HL-60/S4 (cell line): ENCODE results near the gene HLA-DPB1.
"Not testable (repeated sequence)": the region's sequence is repeated elsewhere in the genome, so short reads cannot be mapped to it uniquely, and the experiment has no call there.

Source experiments
- in situ Hi-C: fragments of 300-500 bp; cut with MboI; formaldehyde crosslinking; loops from 2 replicates; pipeline ENCODE4 v1.14.3; 2022; ENCODE audit warnings: low sequenced_read_pairs

HLA-DPB1 gene

DNA sequence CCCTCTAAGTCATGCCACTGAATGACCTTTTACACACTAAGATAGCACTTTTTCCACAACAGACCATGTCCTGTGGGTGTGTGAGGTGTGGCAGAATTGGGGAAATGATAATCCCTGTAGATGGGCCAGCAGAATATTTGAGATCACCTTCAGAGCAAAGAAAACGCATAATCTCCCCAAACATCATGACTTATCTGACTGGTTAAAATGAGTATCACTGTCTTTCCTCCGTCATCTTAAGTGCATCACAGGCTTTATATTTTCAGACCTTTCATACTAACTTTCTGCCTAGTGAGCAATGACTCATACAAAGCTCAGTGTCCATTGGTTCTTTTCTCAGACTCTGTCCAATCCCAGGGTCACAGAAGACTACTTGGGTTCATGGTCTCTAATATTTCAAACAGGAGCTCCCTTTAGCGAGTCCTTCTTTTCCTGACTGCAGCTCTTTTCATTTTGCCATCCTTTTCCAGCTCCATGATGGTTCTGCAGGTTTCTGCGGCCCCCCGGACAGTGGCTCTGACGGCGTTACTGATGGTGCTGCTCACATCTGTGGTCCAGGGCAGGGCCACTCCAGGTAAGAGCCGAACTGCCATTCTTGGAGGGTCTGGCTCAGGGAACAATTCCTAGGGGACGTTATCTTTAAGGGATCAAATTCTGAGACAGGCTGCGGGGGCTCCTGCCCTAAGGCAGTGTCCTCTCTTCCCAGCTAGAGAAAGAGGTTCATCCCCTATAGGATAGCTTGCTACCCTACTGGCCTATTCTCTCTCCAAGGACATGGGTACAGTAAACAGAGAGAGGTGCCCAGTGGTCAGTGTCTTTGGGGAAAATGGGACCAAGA lies at the start of gene HLA-DPB1:
TSS of gene HLA-DPB1 (plus strand) at position 423 of the 838 bp plus-strand sequence. CDS start at position 475, 52 bp downstream.
- in situ Hi-C loops, result no loop called here

DNA sequence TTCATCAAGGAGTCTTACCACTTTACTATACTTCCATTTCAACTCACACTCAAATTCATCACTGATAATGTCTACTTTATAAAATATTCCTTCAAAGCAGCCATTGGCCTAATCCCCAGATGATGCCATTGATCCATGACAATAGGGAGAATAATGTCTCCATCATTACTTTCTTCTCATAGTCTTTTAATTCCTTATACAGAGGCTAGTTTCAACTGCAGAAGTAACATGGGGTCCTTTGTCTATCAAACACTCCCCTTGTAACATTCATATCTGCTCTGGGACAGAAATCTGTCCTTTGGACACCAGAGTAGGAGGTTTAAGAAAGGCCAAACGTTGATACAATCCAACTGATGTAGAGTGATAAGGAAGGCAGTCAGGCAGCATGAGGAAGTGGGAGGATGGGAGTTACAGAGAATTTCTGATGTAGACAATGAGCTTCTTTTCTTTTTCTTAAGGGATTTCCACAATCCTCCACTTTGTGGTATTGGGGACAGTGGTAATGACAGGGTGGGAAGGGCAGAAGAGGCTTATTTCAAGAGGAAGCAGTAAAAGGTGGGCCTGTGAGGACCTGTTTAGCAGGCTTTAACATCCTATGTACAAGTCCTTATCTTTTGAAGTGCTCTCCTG lies 47.5 kb upstream of the HLA-DPB1 start:
- in situ Hi-C loops, result no loop called here

DNA sequence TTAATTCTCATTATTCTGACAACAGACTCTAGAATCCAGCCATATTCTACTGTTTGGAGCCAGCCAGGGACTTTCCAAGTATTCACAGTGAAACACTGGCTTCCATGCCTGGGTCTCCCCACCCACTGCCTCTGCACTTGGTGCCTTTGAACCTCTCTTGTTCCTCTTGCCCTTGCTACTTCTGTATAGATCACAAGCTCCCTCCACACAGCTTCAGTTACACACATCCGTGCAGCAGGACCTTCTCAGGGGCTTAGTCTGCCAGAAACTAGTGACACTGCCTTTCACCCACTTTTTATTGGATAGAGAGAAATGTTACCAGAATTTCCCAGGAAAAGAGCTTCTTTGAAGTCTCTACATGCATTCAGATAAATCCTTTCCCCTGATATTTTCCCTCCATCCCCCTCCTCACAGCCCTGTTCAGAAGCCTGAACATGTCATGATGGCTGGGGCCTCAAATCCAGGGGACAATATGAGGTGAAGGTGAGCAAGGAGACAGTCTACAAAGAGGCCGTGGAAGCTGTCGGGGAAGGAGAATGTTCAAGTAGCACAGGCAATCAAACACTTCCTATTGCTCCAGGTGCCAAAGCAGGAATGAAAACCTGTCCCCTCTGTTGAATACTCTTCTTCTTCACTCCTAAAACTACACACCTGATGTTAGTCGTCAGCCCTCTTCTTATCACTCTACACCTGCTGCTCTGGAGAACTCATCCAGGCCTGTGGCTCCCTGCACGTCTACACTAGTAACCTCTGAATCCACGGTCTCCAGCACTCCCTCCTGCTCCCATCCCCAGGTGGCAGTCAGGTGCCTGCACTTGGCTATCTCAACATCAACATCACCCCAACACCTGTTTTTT lies 46.2 kb upstream of the HLA-DPB1 start:
- in situ Hi-C loops, result no loop called here

DNA sequence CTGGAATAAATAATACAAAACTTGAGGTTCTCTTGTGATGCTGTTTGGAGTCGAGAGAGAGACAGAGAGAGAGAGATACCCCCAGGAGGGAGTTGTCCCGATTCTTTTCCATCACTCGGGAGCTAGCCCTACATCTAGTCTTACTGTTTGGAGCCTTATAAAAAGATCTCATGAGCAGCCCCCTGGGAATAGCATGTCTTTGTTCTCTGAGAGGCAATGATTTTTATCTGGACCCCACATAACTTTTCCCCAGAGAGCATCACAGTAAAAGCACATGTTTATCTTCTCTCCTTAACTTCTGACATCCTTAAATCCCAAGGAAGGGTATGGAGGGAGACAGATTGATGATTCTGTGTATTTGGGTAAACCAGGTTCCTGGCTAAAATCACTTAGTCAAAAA lies 45.5 kb upstream of the HLA-DPB1 start:
- in situ Hi-C loops, result no loop called here

DNA sequence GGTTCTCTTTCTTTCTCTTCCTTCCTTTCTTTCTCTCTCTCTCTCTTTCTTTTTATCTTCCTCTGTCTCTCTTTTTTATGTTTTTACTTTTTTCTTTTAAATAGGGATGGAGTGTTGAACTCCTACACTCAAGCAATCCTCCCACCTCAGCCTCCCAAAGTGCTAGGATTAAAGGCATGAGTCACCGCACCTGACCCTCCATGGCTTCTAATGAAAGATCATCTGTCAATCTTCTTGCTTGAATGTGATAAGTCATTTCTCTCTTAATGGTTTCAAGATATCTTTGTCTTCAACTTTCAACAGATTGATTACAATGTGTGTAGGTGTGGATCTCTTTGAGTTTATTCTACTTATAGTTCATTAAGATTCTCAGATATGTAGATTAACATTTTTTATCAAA lies 41.2 kb upstream of the HLA-DPB1 start:
- in situ Hi-C loops, result no loop called here

DNA sequence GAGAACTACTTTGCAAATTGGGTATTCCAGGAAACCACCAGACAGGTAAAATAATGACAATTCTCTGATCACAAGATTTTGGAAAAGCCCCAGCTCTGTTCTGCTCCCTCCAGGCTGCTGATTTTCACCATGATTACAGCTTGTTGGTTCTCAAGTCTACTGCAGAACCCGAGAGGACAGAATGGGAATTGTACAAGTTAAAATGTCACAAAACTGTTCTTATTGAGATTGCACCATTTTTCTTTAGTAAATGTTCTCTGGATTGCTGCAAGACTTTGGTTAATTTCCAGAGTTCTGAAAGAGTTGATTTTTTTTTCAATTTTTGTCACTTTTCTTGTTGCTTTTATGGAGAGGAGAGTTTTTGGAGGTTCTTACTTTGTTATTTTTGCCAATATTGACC lies 39.3 kb upstream of the HLA-DPB1 start:
- in situ Hi-C loops, result no loop called here

DNA sequence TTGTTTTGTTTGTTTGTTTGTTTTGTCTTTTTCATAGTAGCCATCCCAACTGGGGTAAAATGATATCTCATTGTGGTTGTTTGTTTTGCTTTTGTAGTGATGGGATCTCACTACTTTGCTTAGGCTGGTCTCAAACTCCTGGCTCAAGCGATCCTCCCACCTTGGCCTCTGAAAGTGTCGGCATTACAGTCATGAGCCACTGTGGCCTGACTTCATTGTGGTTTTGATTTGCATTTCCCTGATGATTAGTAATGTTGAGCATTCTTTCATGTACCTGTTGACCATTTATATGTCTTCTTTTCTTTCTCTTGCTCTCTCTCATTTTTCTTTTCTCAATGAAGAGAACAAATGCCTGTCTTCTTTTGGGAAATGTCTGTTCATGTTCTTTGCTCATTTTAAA lies 35.6 kb upstream of the HLA-DPB1 start:
- in situ Hi-C loops, result no loop called here

DNA sequence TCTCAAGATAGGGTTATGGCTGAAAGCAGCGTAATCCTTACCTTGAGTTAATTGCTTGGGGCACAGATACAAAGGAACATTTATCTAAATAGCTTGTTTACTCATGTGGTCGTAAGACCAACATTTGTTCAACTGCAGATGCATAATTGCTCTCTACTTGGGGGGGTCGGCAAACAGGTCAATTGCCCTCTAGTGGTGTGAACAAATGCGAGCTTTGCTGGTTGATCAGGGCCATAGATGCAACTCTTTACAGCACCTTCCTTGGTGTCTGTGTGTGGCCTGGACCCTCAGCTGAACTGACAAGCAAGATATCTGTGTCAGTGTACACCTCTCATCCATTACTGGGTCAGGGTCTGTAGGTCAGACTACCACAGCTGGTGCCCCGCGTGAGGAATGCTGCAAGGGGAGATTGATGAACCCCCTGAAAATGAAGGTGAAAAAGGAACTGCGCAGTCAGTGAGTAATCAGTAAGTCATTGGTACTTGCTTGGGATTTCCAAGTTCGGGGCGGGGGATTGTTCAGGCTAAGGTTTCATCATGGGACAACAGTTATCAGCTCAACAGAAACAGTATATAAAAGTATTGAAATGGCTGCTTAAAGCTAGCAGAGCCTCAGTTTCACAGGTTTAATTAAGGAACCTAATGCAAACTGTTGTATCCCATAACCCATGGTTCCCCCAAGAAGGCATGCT lies 26.3 kb upstream of the HLA-DPB1 start:
- in situ Hi-C loops, result no loop called here

DNA sequence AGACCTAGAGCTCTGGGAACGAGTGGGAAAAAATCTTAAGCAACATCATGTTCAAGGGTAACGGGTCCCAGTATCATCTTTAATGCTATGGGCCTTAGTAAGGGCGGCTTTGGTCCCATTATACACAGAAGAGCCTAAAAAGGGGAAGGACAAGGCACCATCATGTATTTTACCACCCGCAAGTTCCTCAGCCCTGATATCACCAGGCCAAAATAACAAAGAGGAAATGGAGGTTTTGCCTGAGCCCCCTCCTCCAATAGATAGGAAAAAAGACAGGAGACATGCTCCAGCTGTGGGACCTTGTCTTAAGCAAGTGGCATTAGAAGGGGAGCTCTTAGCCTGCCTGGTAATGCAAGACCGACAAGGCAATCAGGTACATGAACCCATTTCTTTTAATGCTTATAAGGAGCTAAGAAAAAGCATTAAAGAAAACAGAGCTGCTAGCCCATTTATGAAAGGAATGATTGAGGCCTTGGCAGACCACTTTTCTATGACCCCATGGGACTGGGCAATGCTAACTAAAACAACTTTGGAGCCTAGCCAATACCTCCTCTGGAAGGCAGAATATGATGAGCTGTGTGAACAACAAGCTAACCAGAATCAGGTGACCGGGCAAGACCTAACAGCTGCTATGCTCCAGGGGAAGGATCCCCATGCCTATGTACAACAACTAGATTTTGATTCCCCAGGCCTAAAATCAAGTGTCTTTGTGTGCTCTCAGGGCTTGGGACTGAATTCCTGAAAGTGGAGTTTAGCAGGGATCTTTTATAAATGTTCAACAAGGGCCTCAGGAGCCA lies 25.6 kb upstream of the HLA-DPB1 start:
- in situ Hi-C loops, result no loop called here

DNA sequence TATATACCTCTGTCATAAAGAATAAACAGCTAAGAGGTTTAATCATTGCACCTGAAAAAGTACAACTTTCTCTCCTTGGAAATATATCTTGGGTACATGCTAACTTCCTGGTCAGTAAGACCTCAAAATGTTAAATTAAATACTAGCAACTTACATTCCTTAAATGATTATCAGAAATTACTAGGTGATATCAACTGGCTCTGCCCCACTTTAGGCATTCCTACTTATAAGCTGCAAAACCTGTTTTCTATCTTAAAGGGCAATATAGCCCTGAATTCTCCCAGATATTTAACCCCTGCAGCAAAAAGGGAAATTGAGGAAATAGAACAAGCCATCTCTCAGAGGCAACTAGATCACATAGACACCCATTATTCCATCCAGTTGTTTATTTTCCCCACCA lies 23.2 kb upstream of the HLA-DPB1 start:
- in situ Hi-C loops, result no loop called here

DNA sequence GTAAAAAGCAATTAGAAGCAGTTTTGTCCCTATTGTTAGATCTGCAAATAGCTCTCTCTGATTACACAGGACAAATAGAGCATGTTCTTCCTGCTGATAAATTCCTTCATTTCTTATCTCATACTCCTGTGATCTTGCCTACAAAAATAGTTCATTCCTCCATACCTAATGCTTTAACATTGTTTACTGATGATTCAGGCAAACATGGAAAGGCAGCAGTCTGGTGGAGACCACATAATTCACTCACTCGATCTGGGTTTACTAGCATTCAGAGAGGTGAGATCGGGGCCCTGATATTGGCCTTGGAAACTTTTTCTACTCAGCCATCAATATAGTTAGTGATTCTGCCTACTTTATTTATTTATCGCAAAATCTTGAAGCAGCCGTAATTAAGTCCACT lies 22.6 kb upstream of the HLA-DPB1 start:
- in situ Hi-C loops, result no loop called here

DNA sequence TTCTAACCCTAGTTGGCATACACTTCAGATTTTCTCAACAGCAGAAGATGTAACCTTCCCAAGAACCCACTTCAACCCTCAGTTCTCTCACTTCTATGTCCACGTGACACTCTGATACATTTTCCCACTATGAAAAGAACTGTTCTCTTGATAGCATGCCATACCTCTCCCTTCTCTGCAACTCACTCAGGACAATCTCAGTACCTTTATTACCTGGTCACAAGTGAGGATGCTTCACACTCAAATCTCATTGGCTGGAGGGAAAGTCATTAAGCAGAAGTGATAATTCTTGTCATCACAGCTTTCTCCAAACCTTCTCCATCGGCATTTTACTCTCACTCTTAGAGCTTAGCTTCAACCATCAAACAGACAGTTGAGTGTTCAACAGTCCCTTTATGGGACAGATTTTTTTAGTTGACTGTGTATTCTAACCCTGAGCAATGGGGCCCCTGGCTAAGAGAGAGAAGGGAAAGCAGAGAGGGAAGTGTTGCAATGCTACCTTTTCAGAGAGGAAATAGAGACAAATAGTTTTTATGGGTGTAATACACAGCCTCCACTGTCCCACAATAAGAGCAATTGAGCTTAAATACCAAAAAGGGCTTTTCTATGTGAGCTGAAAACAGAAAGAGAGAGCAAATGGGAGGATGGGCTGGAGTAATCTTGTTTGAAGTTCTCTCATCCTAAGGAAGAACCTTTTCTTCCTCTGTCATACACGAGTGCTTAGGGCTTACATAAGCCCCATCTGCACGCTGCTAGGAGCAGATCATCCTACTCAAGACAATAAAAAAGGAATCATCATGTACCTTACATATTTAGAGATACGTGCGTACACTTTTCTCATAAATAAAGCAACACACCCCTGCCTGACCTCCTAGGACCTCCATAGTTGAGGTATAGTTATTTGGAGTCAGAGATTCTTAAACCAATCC lies 18.3 kb upstream of the HLA-DPB1 start:
- in situ Hi-C loops, result no loop called here

DNA sequence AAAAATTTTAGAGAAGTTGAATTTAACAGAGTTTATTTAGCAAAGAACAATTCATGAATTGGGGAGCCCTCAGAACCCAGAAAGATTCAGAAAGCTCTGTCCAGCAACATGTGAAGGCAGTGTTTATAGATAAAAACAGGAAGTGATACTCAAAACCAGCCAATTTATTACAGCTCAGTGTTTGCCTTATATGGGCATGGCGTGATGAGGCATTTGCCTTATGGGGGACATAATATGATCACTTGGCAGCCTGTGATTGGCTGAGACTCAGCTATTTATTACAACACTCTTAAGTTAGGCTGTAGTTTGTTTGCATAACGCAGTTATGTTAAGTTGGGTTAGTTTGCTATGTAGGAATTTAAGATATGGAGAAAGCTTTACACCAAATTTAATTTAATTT lies 13.8 kb upstream of the HLA-DPB1 start:
- in situ Hi-C loops, result no loop called here

DNA sequence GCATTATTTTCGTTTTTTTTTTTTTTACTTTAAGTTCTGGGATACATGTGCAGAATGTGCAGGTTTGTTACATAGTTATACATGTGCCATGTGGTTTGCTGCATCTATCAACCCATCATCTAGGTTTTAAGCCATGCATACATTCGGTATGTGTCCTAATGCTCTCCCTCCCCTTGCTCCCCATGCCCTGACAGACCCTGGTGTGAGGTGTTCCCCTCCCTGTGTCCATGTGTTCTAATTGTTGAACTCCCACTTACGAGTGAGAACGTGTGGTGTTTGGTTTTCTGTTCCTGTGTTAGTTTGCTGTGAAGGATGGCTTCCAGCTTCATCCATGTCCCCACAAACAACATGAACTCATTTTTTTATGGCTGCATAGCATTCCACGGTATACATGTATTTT lies 12.4 kb upstream of the HLA-DPB1 start:
- in situ Hi-C loops, result not testable (repeated sequence)

DNA sequence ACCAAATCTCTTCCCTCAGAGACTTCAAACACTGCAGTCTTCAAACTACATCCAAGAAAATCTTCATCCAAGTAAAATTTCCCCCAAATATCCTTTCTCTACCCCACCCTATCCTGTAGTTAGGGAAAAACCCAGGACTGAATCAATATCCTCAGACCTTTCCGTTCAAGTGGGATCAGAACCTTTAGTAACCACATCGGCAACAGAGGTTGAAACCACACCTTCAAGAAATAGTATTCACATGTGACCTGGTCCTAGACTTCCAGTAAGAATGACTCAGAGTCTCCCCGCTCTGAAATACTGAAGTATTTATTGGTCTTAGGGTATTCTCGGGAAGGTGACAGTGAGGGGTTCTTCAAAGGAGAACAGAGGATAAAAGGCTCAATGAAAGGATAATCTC lies 11.1 kb upstream of the HLA-DPB1 start:
- in situ Hi-C loops, result no loop called here

DNA sequence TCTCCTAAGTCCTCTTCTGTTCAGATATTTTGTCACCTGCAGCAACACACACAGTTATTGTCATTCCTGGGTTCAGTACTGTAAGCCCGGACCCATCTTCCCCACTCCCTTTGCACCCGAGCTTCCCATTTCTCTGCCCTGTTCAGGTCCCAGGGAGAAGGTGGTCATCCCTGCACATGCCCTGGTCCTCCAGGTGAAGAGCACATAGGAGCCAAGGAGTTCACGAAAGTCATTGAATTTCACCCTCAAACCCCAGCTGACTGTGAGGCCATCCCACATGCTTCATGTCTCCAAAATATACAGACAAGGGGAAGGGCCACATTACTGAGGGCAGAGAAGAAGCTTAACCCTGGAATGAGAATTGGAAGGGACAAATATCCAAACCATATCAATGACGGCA lies 10.5 kb upstream of the HLA-DPB1 start:
- in situ Hi-C loops, result no loop called here

DNA sequence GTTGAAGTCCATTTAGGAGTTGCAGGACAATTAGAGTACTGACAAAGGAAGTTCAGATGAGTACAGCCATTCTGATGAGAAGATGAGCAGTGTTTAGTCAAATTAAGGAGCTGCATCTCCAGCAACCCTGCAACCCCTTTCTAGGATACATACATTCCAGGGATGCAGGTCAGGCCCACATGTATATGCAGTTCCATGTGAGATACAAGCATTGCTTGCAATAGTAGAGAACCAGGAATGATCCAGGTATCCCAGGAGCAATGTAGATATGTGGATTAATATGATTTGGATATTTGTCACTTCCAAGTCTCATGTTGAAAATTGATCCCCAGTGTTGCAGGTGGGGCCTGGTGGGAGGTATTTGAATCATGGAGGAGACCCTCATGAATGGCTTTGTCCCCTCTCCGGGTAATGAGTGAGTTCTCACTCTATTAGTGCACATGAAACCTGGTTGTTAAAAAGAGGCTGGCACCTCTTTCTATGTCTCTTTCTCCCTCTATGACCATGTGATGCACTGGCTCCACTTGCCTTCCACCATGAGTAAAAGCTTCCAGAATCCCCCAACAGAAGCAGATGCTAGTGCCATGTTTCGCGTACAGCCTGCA lies 8.8 kb upstream of the HLA-DPB1 start:
- in situ Hi-C loops, result no loop called here

DNA sequence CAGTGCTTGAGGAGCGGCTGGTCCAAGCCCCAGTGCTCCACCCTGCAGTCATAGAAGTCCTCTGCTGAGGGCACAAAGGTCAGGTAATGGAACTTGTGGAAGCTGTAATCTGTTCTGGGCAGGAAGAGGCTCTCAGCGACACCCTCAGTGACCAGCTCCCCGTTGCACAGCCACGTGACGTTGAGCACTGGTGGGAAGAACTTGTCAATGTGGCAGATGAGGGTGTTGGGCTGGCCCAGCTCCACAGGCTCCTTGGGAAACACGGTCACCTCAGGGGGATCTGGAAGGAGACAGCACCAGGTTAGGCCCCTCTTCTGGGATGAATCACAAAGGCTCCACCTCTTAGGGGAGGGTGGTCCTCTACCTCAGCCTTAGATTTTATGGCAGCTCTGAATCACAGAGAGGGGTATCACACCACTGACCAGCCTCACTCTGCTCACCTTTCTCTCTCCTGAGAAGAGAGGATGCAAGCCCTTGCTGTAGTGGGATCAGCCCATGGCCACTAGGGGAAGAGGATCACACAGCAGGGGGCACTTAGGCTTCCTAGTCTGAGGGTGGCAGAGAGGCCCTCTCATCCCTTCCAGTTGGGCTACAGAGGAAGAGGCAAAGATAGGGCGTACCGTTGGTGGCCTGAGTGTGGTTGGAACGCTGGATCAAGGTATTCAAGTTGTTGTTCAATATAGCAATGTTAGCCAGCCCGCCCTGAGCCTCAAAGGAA lies 6.6 kb upstream of the HLA-DPB1 start:
- in situ Hi-C loops, result no loop called here
